CD4-positive, CD25-positive, alpha-beta regulatory T cell (primary cell): ENCODE data around the gene DCP1B. TPM values are rescaled to one million over a fixed set of nuclear protein-coding genes. Genes with fewer than 3 reads are reported as not detected.

ENCODE experiments used
- ATAC-seq, 2 donors: fragments of 150-1000 bp; cut with Tn5 transposase; one replicate each; pipeline ENCODE4 v1.10.0; 2021; ENCODE audit warnings: low read depth in 2 of 2, moderate number of reproducible peaks in 2 of 2, moderate library complexity in 1 of 2
- DNase-seq, 3 donors: peaks; one replicate each; pipeline versions ENCODE4 v3.0.0 to v3.0.0-alpha.2; 2012 to 2022; ENCODE audit warnings: mixed read lengths in 1 of 3
- H3K27ac ChIP-seq: one replicate; pipeline ENCODE4 v1.7.0; 2013; ENCODE audit warnings: mild to moderate bottlenecking, low read length; ENCODE audit not compliant: insufficient read depth, poor library complexity, severe bottlenecking
- H3K27me3 ChIP-seq: one replicate; pipeline ENCODE4 v1.7.0; 2013; ENCODE audit warnings: low read length; ENCODE audit not compliant: control insufficient read depth, insufficient read depth
- H3K36me3 ChIP-seq: one replicate; pipeline ENCODE4 v1.7.0; 2013; ENCODE audit warnings: mild to moderate bottlenecking, low read length, moderate library complexity; ENCODE audit not compliant: control insufficient read depth, insufficient read depth
- H3K4me1 ChIP-seq: 2 replicates; pipeline ENCODE4 v1.7.0; 2013; ENCODE audit warnings: mild to moderate bottlenecking, low read length; ENCODE audit not compliant: insufficient read depth, control insufficient read depth, poor library complexity, severe bottlenecking
- H3K4me3 ChIP-seq: one replicate; pipeline ENCODE4 v1.7.0; 2013; ENCODE audit warnings: low read depth, mild to moderate bottlenecking, low read length, moderate library complexity
- H3K9me3 ChIP-seq, 2 experiments: 1 replicate in 1 of 2; 2 replicates in 1 of 2; pipeline ENCODE4 v1.7.0; 2013; ENCODE audit warnings: low read length in 2 of 2, mild to moderate bottlenecking in 1 of 2, moderate library complexity in 1 of 2; ENCODE audit not compliant: control insufficient read depth in 2 of 2
- H3K27ac Mint-ChIP-seq, 3 donors: one replicate each; pipeline ENCODE4 v1.8.0; 2020 to 2022; ENCODE audit warnings: mild to moderate bottlenecking in 3 of 3, mixed read lengths in 3 of 3, moderate library complexity in 2 of 3
- H3K27me3 Mint-ChIP-seq: one replicate; pipeline ENCODE4 v1.8.0; 2022; ENCODE audit warnings: mild to moderate bottlenecking, mixed read lengths
- H3K36me3 Mint-ChIP-seq: one replicate; pipeline ENCODE4 v1.8.0; 2020; ENCODE audit warnings: mixed read lengths
- H3K4me1 Mint-ChIP-seq, 4 donors: one replicate each; pipeline ENCODE4 v1.8.0; 2020 to 2022; ENCODE audit warnings: mixed read lengths in 4 of 4, mild to moderate bottlenecking in 1 of 4
- H3K4me3 Mint-ChIP-seq, 4 donors: one replicate each; pipeline ENCODE4 v1.8.0; 2020 to 2022; ENCODE audit warnings: mild to moderate bottlenecking in 4 of 4, mixed read lengths in 4 of 4, moderate library complexity in 3 of 4
- H3K9me3 Mint-ChIP-seq, 7 donors: one replicate each; pipeline ENCODE4 v1.8.0; 2020 to 2022; ENCODE audit warnings: mixed read lengths in 7 of 7, mild to moderate bottlenecking in 3 of 7, moderate library complexity in 2 of 7
- polyA plus RNA-seq, 4 donors: library from polyadenylated mRNA; unstranded; fragments of 300-500 nt; fragmentation: Illumina TruSeq; gene quantifications; one replicate each; pipeline ENCODE4 v1.2.3, GENCODE V29; 2021
- total RNA-seq: library from RNA; stranded (reverse); gene quantifications from one replicate; pipeline ENCODE4 v1.2.3, GENCODE V29; 2022

DCP1B gene
- total and polyA plus RNA-seq, 5 donors from 2014 or later = 23.9 to 56.8 (median 35.6) TPM

DNA sequence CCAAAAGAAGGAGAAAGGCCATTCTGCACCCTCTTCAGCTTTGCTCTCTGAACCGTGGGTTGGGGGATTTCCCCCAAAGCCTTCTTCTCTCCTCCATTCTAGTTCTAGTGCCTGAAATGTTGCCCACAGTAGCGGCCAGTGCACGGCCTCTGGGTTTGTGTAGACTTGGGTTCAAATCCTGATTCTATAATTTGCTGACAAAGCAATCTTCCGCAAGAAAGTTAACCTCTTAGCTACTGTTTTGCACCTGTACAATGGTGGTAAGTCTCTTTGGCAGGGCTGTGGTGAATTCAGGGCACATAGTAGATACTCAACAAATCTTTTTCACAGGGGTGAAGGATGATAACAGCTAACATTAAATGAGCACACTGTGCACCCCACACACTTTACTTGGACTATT, 42.7 kb upstream of the DCP1B start:
- peaks cover 0 to 5% (median 0%) of the 10 kb centered on the region in 7 donors for H3K9me3 Mint-ChIP-seq
- Histone ChIP-seq H3K4me1 (peaks cover 1% of the 10 kb centered on the region), H3K36me3 (no peaks in the 10 kb centered on the region), H3K4me3 (no peak overlapping the region), H3K27ac (no peak overlapping the region), H3K9me3 (no peaks in the 10 kb centered on the region), H3K27me3 (peaks cover 34% of the 10 kb centered on the region)
- H3K27ac Mint-ChIP-seq = no peak overlapping the region
- H3K4me1 Mint-ChIP-seq = peaks cover 0 to 11% (median 1%) of the 10 kb centered on the region in 4 donors
- no peak for DNase-seq
- H3K27me3 Mint-ChIP-seq = peaks cover 70% of the 10 kb centered on the region
- no peaks in the 10 kb centered on the region for H3K36me3 Mint-ChIP-seq
- ATAC-seq = no peak
- H3K4me3 Mint-ChIP-seq = no peak overlapping the region

DNA sequence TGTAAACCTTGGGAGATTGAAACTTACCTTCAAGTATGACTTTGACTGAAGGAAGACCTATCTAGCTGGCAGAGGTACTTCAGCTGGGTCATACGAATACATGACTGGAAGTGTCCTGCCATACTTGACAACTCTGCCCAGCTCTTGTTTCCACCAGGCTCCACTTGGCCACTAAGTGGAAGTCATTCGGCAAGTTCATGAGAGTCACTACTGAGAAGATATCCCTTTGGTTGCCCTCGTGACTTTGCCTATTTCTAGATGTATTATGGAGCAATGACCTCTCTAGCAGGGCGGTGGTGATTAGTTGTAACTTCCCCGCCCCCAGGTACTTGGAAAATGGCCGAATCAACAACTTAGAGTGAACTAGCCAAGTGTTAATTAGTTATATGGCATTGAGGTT, 39.9 kb upstream of the DCP1B start:
- Histone ChIP-seq H3K9me3 (no peaks in the 10 kb centered on the region), H3K4me1 (no peaks in the 10 kb centered on the region), H3K36me3 (no peaks in the 10 kb centered on the region), H3K4me3 (no peak overlapping the region), H3K27me3 (peaks cover 19% of the 10 kb centered on the region), H3K27ac (no peak overlapping the region)
- H3K27ac Mint-ChIP-seq = no peak overlapping the region
- ATAC-seq (no peak), DNase-seq (no peak)
- H3K4me1 Mint-ChIP-seq = no peaks in the 10 kb centered on the region
- H3K9me3 Mint-ChIP-seq = peaks cover 0 to 3% (median 0%) of the 10 kb centered on the region in 7 donors
- no peaks in the 10 kb centered on the region for H3K36me3 Mint-ChIP-seq
- H3K27me3 Mint-ChIP-seq = peaks cover 63% of the 10 kb centered on the region
- no peak overlapping the region for H3K4me3 Mint-ChIP-seq

DNA sequence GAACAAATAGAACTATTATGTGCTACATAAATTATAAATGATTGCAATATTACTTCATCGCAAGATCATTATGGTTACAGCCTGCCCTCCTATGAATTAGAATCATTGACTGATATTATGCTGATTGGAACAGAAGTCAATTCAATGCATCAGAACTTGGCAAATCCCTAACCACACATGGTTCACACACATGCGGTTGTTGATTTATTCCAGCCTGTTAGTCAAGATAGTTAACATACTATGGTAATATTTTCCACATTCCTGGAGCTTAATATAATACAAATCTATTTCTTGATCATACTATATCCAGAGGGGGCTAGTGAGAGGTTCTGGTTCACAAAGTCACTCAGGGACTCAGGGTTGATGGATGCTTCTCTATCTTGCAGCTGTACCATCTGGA, 38.8 kb upstream of the DCP1B start:
- Mint-ChIP-seq H3K36me3 (no peaks in the 10 kb centered on the region), H3K9me3 (peaks cover 0 to 3% (median 0%) of the 10 kb centered on the region in 7 donors), H3K27me3 (peaks cover 56% of the 10 kb centered on the region), H3K27ac (no peak overlapping the region), H3K4me1 (no peaks in the 10 kb centered on the region), H3K4me3 (no peak overlapping the region)
- H3K27ac ChIP-seq = no peak overlapping the region
- H3K27me3 ChIP-seq = peaks cover 12% of the 10 kb centered on the region
- H3K4me1 ChIP-seq = no peaks in the 10 kb centered on the region
- no peaks in the 10 kb centered on the region for H3K9me3 ChIP-seq
- no peak overlapping the region for H3K4me3 ChIP-seq
- no peaks in the 10 kb centered on the region for H3K36me3 ChIP-seq
- no peak for ATAC-seq
- no peak for DNase-seq

DNA sequence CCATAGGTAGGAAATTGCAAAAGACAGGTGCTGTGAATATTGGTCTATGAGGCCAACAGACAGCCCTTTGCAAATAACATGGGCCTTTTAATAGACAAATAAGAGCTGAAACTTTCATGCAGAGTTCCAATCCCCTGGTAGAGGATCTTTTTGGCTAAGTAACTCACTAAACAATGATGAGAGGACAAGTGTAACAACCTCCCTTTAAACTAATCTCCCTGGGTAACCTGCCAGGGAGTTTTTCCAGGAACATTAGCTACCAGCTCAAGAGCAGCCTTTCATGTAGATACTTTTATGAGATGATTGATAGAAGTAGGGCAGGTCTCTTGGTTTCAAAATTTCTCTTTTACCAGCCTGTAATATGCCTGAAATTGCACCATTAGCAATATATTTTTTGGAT, 34.8 kb upstream of the DCP1B start:
- Mint-ChIP-seq H3K27ac (no peak overlapping the region), H3K27me3 (peaks cover 29% of the 10 kb centered on the region), H3K36me3 (no peaks in the 10 kb centered on the region), H3K4me1 (peaks cover 6 to 16% (median 13%) of the 10 kb centered on the region in 4 donors), H3K9me3 (peaks cover 0 to 3% (median 0%) of the 10 kb centered on the region in 7 donors), H3K4me3 (no peak overlapping the region)
- Histone ChIP-seq H3K4me1 (peaks cover 7% of the 10 kb centered on the region), H3K9me3 (no peaks in the 10 kb centered on the region), H3K27me3 (peaks cover 3% of the 10 kb centered on the region), H3K4me3 (no peak overlapping the region), H3K27ac (no peak overlapping the region), H3K36me3 (no peaks in the 10 kb centered on the region)
- no peak for DNase-seq
- ATAC-seq = no peak

DNA sequence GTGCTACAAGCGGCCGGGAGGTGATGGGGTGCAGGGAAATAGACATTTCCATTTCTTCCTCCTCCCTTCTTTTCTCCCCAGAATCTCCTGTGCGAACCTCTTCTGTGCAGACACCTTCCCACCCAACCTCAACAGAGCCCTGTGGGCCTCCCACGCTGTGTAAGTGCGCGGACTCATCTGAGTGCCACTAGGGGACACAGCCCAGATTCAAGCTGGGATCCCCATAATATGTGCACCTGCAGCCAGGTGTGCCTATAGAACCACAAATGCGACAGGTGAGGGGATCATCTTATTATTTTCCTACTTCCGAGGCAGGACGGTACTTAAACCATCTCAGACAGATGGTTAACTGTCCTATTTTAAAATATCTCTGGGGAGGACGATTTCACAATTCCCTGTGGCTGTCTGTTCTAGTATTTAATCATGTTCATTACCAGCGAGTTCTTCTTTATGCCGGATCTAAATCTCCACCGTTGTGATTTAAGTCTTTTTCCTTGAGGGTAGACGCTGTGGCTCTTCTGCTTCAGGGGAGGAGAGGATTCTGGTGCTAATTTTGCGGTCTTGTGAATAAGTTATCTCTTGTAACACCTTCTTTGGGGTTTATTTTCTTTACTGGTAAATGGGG, 31.3 kb upstream of the DCP1B start:
- H3K4me1 ChIP-seq = peaks cover 7% of the 10 kb centered on the region
- no peaks in the 10 kb centered on the region for H3K36me3 Mint-ChIP-seq
- H3K9me3 ChIP-seq = no peaks in the 10 kb centered on the region
- peak overlapping the region in 2 of 3 donors; percentile 7 to 18 for H3K27ac Mint-ChIP-seq
- peaks cover 26% of the 10 kb centered on the region for H3K27me3 Mint-ChIP-seq
- H3K4me3 Mint-ChIP-seq = peak overlapping the region; percentile 78 to 82 (median 80)
- no peaks in the 10 kb centered on the region for H3K27me3 ChIP-seq
- no peaks in the 10 kb centered on the region for H3K9me3 Mint-ChIP-seq
- H3K4me3 ChIP-seq = peak overlapping the region; percentile 82
- H3K36me3 ChIP-seq = no peaks in the 10 kb centered on the region
- H3K4me1 Mint-ChIP-seq = peaks cover 6 to 18% (median 15%) of the 10 kb centered on the region in 4 donors
- DNase-seq (no peak), ATAC-seq (peak in 1 of 2 donors; percentile 11)
- no peak overlapping the region for H3K27ac ChIP-seq

DNA sequence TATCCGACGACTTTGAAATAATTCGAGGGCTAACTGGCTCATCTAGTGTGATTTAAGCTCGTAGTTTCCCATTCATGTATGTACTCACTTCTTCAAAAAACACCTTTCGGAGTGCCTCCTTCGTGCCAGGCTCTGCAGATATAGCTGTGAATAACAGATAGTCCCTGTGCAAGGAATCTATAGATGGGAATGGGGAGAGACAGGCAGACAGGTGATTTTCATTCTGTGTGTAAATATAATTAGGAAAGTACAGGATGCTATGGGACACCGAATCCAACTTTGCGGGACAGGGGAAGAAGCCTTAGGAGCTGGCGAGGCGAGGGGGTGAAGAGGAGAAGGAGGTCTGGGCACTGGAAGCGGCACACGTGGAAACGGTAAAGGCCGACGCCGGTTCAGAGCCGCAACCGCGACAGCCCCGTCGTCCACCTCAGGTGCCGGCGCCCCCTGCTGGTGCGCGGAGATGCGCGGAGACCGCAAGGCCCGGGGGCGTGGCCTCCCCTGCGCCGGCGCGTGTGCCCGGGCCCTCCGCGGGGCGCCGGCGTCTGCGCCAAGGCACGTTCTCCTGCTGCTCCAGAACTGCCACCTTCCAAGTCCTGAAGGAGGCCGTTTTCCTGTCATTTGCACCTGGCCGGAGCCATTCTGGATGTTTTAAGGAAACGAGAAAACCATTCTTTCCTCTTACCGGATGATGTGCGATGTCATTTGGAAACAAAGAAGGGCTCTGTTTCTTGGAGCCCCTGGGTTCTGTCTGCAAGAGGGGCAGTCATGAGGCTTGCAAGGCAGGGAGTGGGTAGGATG, 30.6 kb upstream of the DCP1B start:
- ATAC-seq = peak; percentile 98
- peaks cover 19% of the 10 kb centered on the region for H3K27me3 Mint-ChIP-seq

DNA sequence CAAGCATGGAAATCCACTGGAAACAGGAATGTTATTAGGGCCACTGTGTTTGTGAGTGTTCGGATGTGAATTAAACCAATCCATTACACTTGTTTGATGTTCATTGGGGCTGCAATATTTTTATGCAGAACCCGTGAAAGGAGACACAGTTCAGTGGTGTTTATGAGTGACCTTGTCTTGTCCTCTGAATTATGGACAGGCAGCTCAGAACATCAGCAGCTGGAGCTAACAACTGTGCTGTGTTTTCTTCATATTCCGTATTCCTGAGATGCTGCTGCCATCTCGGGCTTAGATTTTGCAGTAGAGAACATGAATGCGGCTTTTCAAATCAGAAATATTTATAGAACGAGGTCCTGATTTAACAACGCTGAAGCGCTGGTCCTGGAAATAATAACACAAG, 28.2 kb upstream of the DCP1B start:
- ATAC-seq (no peak), DNase-seq (no peak)
- Histone ChIP-seq H3K27ac (no peak overlapping the region), H3K4me1 (peaks cover 7% of the 10 kb centered on the region), H3K27me3 (no peaks in the 10 kb centered on the region), H3K4me3 (no peak overlapping the region), H3K9me3 (no peaks in the 10 kb centered on the region), H3K36me3 (no peaks in the 10 kb centered on the region)
- no peak overlapping the region for H3K4me3 Mint-ChIP-seq
- no peaks in the 10 kb centered on the region for H3K36me3 Mint-ChIP-seq
- H3K4me1 Mint-ChIP-seq = peaks cover 6 to 18% (median 15%) of the 10 kb centered on the region in 4 donors
- H3K27me3 Mint-ChIP-seq = peaks cover 4% of the 10 kb centered on the region
- no peaks in the 10 kb centered on the region for H3K9me3 Mint-ChIP-seq
- no peak overlapping the region for H3K27ac Mint-ChIP-seq

More for the DNA sequence above, 30.6 kb upstream of the DCP1B start:
- Mint-ChIP-seq H3K4me1 (peaks cover 6 to 18% (median 15%) of the 10 kb centered on the region in 4 donors), H3K4me3 (peak overlapping the region; percentile 78 to 82 (median 80)), H3K9me3 (no peaks in the 10 kb centered on the region), H3K36me3 (no peaks in the 10 kb centered on the region), H3K27ac (peak overlapping the region in 2 of 3 donors; percentile 51 to 87)
- no peaks in the 10 kb centered on the region for H3K36me3 ChIP-seq
- peaks cover 7% of the 10 kb centered on the region for H3K4me1 ChIP-seq
- no peaks in the 10 kb centered on the region for H3K9me3 ChIP-seq
- H3K4me3 ChIP-seq = peak overlapping the region; percentile 82
- H3K27me3 ChIP-seq = no peaks in the 10 kb centered on the region
- peak; percentile 76 to 85 (median 84) for DNase-seq
- H3K27ac ChIP-seq = no peak overlapping the region
